H9 (cell line): ENCODE measurements around the gene IL1RAPL2. TPM values are rescaled to one million over a fixed set of nuclear protein-coding genes. Genes with fewer than 3 reads are reported as not detected.

Experiments
- DNase-seq: peaks from one replicate; pipeline ENCODE4 v3.0.0-alpha.2; 2017
- H2AFZ ChIP-seq: one replicate; pipeline ENCODE4 v1.6.1; 2013; ENCODE audit warnings: mild to moderate bottlenecking, low read length, control low read depth, moderate library complexity
- H2AK5ac ChIP-seq: 2 replicates; pipeline ENCODE4 v1.6.1; 2013; ENCODE audit warnings: low read length, control low read depth, mixed read lengths; ENCODE audit not compliant: insufficient read length
- H2BK120ac ChIP-seq: one replicate; pipeline ENCODE4 v1.6.1; 2013; ENCODE audit warnings: low read depth, mild to moderate bottlenecking, low read length, control low read depth, inconsistent platforms; ENCODE audit not compliant: poor library complexity, severe bottlenecking
- H2BK12ac ChIP-seq: 2 replicates; pipeline ENCODE4 v1.6.1; 2013; ENCODE audit warnings: low read length, control low read depth, mixed read lengths, low read depth; ENCODE audit not compliant: insufficient read length
- H2BK15ac ChIP-seq: 2 replicates; pipeline ENCODE4 v1.6.1; 2013; ENCODE audit warnings: low read depth, low read length, control low read depth
- H2BK20ac ChIP-seq: one replicate; pipeline ENCODE4 v1.6.1; 2013; ENCODE audit warnings: low read depth, mild to moderate bottlenecking, low read length, control low read depth, inconsistent platforms; ENCODE audit not compliant: poor library complexity, severe bottlenecking
- H2BK5ac ChIP-seq: 2 replicates; pipeline ENCODE4 v1.6.1; 2013; ENCODE audit warnings: low read length, control low read depth, mixed read lengths; ENCODE audit not compliant: insufficient read length
- H3K14ac ChIP-seq: 2 replicates; pipeline ENCODE4 v1.6.1; 2013; ENCODE audit warnings: low read length, control low read depth; ENCODE audit not compliant: insufficient read depth
- H3K18ac ChIP-seq: 2 replicates; pipeline ENCODE4 v1.6.1; 2013; ENCODE audit warnings: low read depth, mild to moderate bottlenecking, mixed read lengths, low read length, control low read depth; ENCODE audit not compliant: insufficient read length
- H3K23ac ChIP-seq: 2 replicates; pipeline ENCODE4 v1.6.1; 2013; ENCODE audit warnings: low read length, control low read depth, mixed read lengths, low read depth; ENCODE audit not compliant: insufficient read length
- H3K23me2 ChIP-seq: 2 replicates; pipeline ENCODE4 v1.6.1; 2013; ENCODE audit warnings: low read depth, mild to moderate bottlenecking, mixed read lengths, low read length, control low read depth; ENCODE audit not compliant: insufficient read length, poor library complexity, severe bottlenecking
- H3K27ac ChIP-seq: 2 replicates; pipeline ENCODE4 v1.5.1; 2013; ENCODE audit warnings: low read length, control low read depth, mixed read lengths, low read depth; ENCODE audit not compliant: insufficient read length
- H3K27me3 ChIP-seq: 2 replicates; pipeline ENCODE4 v1.6.1; 2013; ENCODE audit warnings: low read length, control low read depth, inconsistent platforms; ENCODE audit not compliant: insufficient read depth
- H3K4ac ChIP-seq: 2 replicates; pipeline ENCODE4 v1.6.1; 2013; ENCODE audit warnings: low read depth, mild to moderate bottlenecking, control low read depth, inconsistent platforms, low read length, moderate library complexity
- H3K4me1 ChIP-seq: 2 replicates; pipeline ENCODE4 v1.6.1; 2013; ENCODE audit warnings: low read length, control low read depth, inconsistent platforms; ENCODE audit not compliant: insufficient read depth
- H3K4me2 ChIP-seq: 2 replicates; pipeline ENCODE4 v1.6.1; 2013; ENCODE audit warnings: low read length, control low read depth, mixed read lengths; ENCODE audit not compliant: insufficient read length, insufficient read depth
- H3K56ac ChIP-seq: 2 replicates; pipeline ENCODE4 v1.6.1; 2013; ENCODE audit warnings: low read depth, mild to moderate bottlenecking, mixed read lengths, low read length, control low read depth; ENCODE audit not compliant: insufficient read length
- H3K79me1 ChIP-seq: 2 replicates; pipeline ENCODE4 v1.6.1; 2013; ENCODE audit warnings: low read depth, mild to moderate bottlenecking, moderate library complexity, low read length, control low read depth, inconsistent platforms; ENCODE audit not compliant: insufficient read depth, poor library complexity, severe bottlenecking
- H3K79me2 ChIP-seq: 2 replicates; pipeline ENCODE4 v1.6.1; 2013; ENCODE audit warnings: low read length, control low read depth, inconsistent platforms; ENCODE audit not compliant: insufficient read depth
- H3K9ac ChIP-seq: 2 replicates; pipeline ENCODE4 v1.6.1; 2013; ENCODE audit warnings: low read length, control low read depth, mixed read lengths; ENCODE audit not compliant: insufficient read length; ENCODE audit errors: extremely low read depth
- H3K9me3 ChIP-seq: one replicate; pipeline ENCODE4 v1.6.1; 2013; ENCODE audit warnings: low read depth, low read length, inconsistent platforms; ENCODE audit not compliant: control insufficient read depth
- H3T11ph ChIP-seq: one replicate; pipeline ENCODE4 v1.6.1; 2013; ENCODE audit warnings: mild to moderate bottlenecking, low read length, control low read depth, inconsistent platforms
- H4K20me1 ChIP-seq: one replicate; pipeline ENCODE4 v1.6.1; 2013; ENCODE audit not compliant: control insufficient read depth, insufficient read length, insufficient read depth
- H4K5ac ChIP-seq: 2 replicates; pipeline ENCODE4 v1.6.1; 2013; ENCODE audit warnings: low read depth, mild to moderate bottlenecking, mixed read lengths, low read length, control low read depth; ENCODE audit not compliant: insufficient read length
- H4K8ac ChIP-seq: replicated peaks from 2 replicates; pipeline ENCODE4 v1.6.1; 2013; ENCODE audit warnings: low read length, control low read depth, mixed read lengths, low read depth; ENCODE audit not compliant: insufficient read length
- H4K91ac ChIP-seq: 2 replicates; pipeline ENCODE4 v1.6.1; 2013; ENCODE audit warnings: low read depth, mild to moderate bottlenecking, moderate library complexity, mixed read lengths, low read length, control low read depth; ENCODE audit not compliant: insufficient read length
- H3K27ac Mint-ChIP-seq, 3 experiments: 2 replicates in 2 of 3; 3 replicates in 1 of 3; pipeline ENCODE4 v1.8.0; 2020 to 2021; ENCODE audit warnings: mixed read lengths in 3 of 3, mild to moderate bottlenecking in 1 of 3, moderate library complexity in 1 of 3
- H3K27me3 Mint-ChIP-seq: 2 replicates; pipeline ENCODE4 v1.8.0; 2021; ENCODE audit warnings: low read depth, mild to moderate bottlenecking, moderate library complexity, mixed read lengths
- H3K36me3 Mint-ChIP-seq, 3 experiments: 2 replicates in 2 of 3; 3 replicates in 1 of 3; pipeline ENCODE4 v1.8.0; 2020 to 2021; ENCODE audit warnings: low read depth in 3 of 3, mixed read lengths in 3 of 3; ENCODE audit not compliant: insufficient read depth in 1 of 3
- H3K4me1 Mint-ChIP-seq, 2 experiments: 2 replicates each; pipeline ENCODE4 v1.8.0; 2020; ENCODE audit warnings: mixed read lengths in 2 of 2
- H3K4me3 Mint-ChIP-seq, 2 experiments: 2 replicates in 1 of 2; 3 replicates in 1 of 2; pipeline ENCODE4 v1.8.0; 2020 to 2021; ENCODE audit warnings: mild to moderate bottlenecking in 2 of 2, mixed read lengths in 2 of 2, moderate library complexity in 1 of 2
- H3K9me3 Mint-ChIP-seq, 2 experiments: 2 replicates in 1 of 2; 3 replicates in 1 of 2; pipeline ENCODE4 v1.8.0; 2020; ENCODE audit warnings: mild to moderate bottlenecking in 2 of 2, mixed read lengths in 2 of 2, moderate library complexity in 1 of 2
- CTCF ChIP-seq: fragments of 200-600 bp; sonication (generic); conservative IDR thresholded peaks from 3 replicates; pipeline ENCODE4 v1.8.0; 2021; ENCODE audit warnings: antibody characterized with exemption, mild to moderate bottlenecking
- total RNA-seq: library from RNA; stranded (reverse); gene quantifications from 2 replicates; pipeline ENCODE4 v1.2.1, GENCODE V29; 2021

Gene IL1RAPL2
- total RNA-seq, 1 experiment from 2014 or later, result not detected

GRCh38 chrX:105136786-105137185 is 570.8 kb downstream of the IL1RAPL2 start:
- H4K5ac ChIP-seq, result no peak overlapping the region
- no peak overlapping the region for H2BK120ac ChIP-seq
- Mint-ChIP-seq H3K4me1 (peaks cover 0 to 4% of the 10 kb centered on the region in 2 experiments; a peak in 3 of 4 replicates), H3K27me3 (no peaks in the 10 kb centered on the region), H3K27ac (no peak overlapping the region), H3K4me3 (no peak overlapping the region), H3K9me3 (peaks cover 0 to 48% of the 10 kb centered on the region in 2 experiments; a peak in 2 of 5 replicates), H3K36me3 (no peaks in the 10 kb centered on the region)
- DNase-seq, result no peak
- H3K27me3 ChIP-seq, result no peaks in the 10 kb centered on the region; the same call in 1 of the 2 replicates
- H3K14ac ChIP-seq, result no peak overlapping the region
- H4K20me1 ChIP-seq, result no peaks in the 10 kb centered on the region
- no peak overlapping the region for H3K18ac ChIP-seq
- no peak overlapping the region for H3K56ac ChIP-seq
- no peak overlapping the region for H3K4ac ChIP-seq
- no peak overlapping the region for H2AK5ac ChIP-seq
- H2BK15ac ChIP-seq, result no peak overlapping the region
- H3K4me2 ChIP-seq, result no peak overlapping the region
- H3K79me1 ChIP-seq, result no peaks in the 10 kb centered on the region
- no peak overlapping the region for H2BK12ac ChIP-seq
- no peak overlapping the region for H2BK5ac ChIP-seq
- no peak overlapping the region for H4K8ac ChIP-seq
- no peak overlapping the region for H4K91ac ChIP-seq
- no peak overlapping the region for H3T11ph ChIP-seq
- no peak overlapping the region for H3K27ac ChIP-seq
- no peak for TF ChIP-seq CTCF
- no peaks in the 10 kb centered on the region for H3K23me2 ChIP-seq
- H2AFZ ChIP-seq, result no peak overlapping the region
- no peaks in the 10 kb centered on the region for H3K4me1 ChIP-seq
- H3K23ac ChIP-seq, result no peak overlapping the region
- no peak overlapping the region for H3K9ac ChIP-seq
- H2BK20ac ChIP-seq, result no peak overlapping the region
- H3K9me3 ChIP-seq, result no peaks in the 10 kb centered on the region
- H3K79me2 ChIP-seq, result no peaks in the 10 kb centered on the region
